GM21367 (cell line): ENCODE measurements around the gene CES3.
"Not testable (repeated sequence)": the region's sequence is repeated elsewhere in the genome, so short reads cannot be mapped to it uniquely, and the experiment has no call there.

Experiments used
- ATAC-seq: cut with Tn5 transposase; IDR thresholded peaks from one replicate; pipeline ENCODE4 v1.9.1; 2021; ENCODE audit not compliant: unreplicated experiment

CES3 gene

DNA sequence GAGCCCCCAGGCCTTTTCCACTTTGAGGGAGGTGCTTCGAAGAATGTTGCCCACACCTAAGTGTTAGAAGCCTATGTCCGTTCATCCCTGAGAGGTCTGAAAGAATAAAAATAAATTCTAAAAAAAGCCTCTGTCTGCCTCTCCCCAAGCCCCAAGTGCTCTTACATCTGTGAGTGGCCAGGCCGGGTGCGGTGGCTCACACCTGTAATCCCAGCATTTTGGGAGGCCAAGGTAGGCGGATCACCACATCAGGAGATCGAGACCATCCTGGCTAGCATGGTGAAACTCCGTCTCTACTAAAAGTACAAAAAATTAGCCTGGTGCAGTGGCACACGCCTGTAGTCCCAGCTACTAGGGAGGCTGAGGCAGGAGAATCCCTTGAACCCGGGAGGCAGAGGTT lies 16.1 kb upstream of the CES3 start:
- ATAC-seq = not testable (repeated sequence)

DNA sequence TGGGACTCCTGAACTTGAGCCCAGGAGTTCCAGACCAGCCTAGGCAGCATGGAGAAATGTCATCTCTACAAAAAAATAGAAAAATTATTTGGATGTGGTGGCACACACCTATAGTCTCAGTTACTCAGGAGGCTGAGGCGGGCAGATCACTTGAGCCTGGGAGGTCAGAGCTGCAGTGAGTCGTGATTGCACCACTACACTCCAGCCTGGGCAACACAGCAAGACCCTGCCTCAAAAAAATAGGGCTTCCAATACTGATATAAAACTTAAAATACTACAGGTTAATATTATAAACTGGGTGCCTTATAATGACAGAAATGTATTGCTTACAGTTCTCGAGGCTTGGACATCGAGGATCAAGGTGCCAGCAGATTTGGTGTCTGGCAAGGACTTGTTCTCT lies 15.1 kb upstream of the CES3 start:
- ATAC-seq = no peak

- ATAC-seq = no peak
These were observed 14.5 kb upstream of the CES3 start for GRCh38 chr16:66946541-66946940.

GRCh38 chr16:66946974-66947301 lies 14.1 kb upstream of the CES3 start:
- no peak for ATAC-seq

- peak; percentile 46 for ATAC-seq
These were observed 13.6 kb upstream of the CES3 start for GRCh38 chr16:66947302-66948065.

DNA sequence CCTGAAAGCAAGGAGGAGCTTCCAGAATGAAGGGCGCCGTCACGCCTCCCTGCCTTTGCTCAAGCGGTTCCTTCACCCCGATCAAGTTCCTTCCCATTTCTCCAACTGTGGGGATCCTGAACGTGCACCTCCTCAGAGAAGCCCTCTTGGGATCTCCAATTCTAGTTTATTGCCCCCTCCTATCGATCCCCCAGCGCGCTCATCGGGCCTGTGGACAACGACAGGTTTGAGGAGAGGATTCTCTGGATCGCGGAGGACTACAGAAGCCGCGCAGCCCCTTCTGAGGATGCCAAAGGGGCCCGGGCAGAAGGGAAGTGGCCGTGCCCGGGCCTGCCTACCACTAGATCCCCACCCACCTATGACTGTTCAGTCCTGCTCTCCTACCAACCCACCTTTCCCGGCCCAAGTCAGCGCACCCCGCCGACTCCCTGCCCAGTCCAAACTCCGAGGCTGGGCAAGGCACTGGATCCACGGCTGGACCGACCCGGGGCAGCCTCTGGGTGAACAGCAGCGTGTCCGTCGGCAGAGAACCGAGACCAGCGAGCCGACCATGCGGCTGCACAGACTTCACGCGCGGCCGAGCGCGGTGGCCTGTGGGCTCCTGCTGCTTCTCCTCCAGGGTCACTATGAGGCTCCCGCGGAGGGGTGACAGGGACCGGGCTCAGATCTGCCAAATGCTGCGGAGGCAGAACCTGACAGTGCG lies 12.8 kb upstream of the CES3 start:
- no peak for ATAC-seq

DNA sequence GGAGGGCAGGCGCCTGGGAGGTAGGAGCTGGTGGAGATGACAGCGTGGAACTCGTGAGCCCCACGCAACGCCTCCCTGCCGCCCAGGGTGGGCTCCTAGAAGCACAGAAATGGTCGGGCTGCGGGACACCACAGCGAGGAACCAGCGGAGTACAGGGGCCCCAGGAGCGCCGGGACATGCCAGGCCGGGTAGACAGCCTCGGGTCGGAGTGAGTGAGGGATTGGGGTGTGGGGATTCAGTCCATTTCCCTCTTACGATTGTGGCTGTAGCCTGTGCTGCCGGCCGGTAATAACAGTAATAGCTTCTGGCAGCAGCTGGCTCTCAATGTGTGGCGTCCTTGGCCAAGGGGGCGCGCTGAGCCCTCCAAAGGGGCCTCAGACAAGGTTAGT lies 12.2 kb upstream of the CES3 start:
- no peak for ATAC-seq

DNA sequence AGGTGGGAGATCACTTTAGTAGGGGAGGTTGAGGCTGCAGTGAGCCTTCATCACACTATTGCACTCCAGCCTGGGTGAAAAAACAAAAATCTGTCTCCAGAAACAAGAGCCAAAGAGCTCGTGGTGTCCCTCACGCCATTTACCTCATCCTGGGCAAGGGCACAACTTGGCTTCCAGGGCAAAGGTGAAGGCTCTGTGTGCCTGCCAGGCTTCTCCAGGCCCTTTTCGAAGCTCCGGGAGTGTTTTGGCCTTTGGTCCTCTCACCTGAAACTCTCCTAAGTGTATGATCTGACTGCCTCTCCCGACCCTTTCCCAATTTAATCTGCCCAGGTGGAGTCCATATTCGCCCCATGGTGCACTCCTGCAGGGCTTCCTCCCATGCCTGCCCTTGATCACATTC lies 11.6 kb upstream of the CES3 start:
- ATAC-seq = no peak

GRCh38 chr16:66950437-66950836 lies 10.6 kb upstream of the CES3 start:
- ATAC-seq = no peak

DNA sequence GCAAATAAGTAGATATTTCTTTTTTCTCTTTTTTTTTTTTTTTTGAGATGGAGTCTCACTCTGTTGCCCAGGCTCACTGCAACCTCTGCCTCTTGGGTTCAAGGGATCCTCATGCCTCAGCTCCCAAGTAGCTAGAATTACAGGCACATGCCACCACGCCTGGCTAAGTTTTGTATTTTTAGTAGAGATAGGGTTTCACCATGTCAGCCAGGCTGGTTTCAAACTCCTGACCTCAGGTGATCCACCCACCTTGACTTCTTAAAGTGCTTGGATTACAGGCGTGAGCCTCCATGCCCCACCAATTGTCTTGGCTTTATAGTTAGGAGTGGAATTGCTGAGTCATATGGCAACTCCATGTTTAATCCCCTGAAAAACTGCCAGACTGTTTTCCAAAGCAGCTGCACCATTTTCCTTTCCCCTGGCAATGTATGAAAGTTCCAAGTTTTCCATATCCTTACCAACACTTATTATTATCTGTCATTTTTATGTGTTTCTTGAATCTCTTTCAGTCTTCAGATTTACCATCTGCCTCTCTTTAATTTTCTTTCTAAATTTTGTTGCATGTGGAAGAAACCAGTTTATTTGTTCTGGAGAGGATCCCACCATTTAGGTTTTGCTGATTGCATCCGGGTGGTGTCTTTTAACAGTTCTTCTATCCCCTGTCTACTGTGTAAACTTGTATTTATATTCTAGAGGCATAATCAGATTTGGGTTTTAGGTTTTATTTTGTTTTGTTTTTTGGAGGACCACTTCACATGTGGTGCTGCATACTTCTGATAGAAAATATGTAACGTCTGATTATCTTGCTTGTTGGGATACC lies 9.9 kb upstream of the CES3 start:
- no peak for ATAC-seq

- no peak for ATAC-seq
These were observed 8.5 kb upstream of the CES3 start for GRCh38 chr16:66952430-66953110.

DNA sequence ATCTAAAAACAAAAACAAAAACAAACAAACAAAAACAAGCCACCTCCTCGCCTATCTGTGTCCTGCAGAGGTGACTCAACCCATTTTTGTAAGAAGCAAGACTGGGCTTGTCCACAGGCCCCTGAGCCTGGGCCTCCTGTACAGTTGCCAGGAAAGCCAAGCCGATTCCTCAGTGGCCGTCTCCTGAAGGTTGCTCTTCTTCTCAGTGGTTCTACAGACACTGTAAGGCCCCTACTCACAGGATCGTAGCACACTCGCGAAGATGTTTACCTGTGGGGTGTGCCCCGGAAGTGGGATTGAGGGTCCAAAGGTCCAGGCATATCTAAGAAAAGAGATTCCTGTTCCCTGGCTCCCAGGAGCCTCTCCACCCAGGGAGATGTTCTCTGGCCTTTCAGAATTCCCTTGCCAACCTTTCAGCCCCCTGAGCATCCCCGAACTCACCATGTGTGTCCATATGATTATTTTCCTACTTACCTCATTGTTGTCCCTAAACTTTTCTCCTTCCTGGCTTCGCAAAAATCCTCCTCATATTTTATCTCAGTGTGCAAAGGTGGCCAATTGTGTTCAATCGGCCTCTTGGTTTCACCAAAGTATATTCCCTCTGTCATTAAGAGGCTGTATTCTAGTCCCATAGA lies 7.5 kb upstream of the CES3 start:
- ATAC-seq = no peak

DNA sequence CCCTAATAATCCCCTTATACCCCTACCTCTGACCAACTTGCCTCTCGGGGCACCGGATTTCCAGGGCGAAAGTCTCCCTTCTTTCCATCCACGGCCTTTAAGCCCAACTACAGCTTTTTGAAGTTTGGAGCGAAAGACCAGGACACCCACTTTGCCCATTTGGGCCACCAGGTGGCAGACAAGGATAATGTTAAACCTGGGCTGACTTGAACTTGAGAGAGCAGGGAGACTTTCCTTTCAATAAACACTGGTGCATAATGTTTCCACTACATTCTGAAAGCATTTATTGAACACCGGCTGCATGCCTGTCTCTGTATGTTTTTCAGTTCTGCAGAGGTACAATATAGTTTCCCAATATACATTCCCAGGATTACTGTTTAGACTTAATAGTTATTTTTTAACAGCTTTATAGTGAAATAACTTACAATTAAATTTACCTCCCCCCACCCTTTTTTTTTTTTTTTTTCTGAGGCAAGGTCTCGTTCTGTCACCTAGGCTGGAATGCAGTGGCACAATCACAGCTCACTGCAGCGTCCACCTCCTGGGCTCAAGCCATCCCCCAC lies 6.9 kb upstream of the CES3 start:
- ATAC-seq = no peak

DNA sequence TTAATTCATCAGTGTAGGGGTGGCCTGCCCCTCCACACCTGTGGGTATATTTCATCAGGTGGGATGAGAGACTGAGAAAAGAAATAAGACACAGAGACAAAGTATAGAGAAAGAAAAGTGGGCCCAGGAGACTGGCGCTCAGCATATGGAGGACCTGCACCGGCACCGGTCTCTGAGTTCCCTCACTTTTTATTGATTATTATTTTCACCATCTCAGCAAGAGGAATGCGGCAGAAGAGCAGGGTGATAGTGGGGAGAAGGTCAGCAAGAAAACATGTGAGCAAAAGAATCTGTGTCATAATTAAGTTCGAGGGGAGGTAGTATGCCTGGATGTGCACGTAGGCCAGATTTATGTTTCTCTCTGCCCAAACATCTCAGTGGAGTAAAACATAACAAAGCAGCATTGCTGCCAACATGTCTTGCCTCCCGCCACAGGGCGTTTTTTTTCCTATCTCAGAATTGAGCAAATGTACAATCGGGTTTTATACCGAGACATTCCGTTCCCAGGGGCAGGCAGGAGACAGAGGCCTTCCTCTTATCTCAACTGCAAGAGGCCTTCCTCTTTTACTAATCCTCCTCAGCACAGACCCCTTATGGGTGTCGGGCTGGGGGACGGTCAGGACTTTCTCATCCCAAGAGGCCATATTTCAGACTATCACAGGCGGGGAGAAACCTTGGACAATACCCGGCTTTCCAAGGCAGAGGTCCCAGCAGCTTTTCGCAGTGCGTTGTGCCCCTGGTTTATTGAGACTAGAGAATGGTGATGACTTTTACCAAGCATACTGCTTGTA lies 5.5 kb upstream of the CES3 start:
- ATAC-seq = not testable (repeated sequence)

DNA sequence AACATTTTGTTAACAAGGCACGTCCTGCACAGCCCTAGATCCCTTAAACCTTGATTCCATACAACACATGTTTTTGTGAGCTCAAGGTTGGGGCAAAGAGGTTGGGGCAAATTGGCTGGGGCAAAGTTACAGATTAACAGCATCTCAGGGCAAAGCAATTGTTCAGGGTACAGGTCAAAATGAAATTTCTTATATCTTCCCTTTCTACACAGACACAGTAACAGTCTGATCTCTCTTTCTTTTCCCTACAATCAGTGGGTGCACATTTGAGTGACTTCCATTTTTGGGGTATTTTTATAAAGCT lies 5.0 kb upstream of the CES3 start:
- not testable (repeated sequence) for ATAC-seq

- no peak for ATAC-seq
These were observed 2.0 kb upstream of the CES3 start for GRCh38 chr16:66958857-66959703.

DNA sequence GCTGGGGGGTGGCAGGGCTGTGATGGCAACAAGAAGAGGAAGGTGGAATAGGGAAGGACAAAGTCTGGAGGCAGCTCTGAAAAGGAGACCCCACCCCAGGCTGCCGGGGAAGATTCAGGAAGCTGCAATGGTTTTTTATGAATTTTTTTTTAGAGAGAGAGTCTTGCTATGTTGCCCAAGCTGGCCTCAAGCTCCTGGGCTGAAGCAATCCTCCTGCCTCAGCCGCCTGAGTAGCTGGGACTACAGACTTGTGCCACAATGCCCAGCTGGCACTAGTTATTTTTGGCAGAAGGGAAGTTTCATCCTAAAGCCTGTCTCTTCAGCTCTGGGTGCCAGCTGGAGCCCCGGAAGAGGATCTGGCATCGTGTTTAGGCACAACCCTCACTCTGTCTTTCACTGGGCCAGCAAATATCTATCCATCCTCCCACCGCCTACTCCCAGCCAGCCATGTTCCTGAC lies 1.3 kb upstream of the CES3 start:
- no peak for ATAC-seq

DNA sequence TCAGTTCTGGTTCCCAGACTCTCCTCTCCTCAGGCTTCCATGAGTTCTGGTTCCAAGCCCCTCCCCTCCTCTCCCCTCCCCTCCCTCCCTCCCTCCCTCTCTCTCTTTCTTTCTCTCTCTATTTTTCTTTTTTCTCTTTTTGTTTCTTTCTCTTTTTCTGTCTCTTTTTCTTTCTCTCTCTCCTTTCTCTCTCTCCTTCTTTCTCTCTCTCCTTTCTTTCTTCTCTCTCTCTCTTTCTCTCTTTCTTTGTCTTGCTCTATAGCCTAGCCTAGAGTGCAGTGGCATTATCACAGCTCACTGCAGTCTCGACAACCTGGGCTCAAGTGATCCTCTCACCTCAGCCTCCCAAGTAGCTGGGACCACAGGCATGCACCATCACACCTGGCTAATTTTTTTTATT lies 796 bp upstream of the CES3 start:
- ATAC-seq = no peak

DNA sequence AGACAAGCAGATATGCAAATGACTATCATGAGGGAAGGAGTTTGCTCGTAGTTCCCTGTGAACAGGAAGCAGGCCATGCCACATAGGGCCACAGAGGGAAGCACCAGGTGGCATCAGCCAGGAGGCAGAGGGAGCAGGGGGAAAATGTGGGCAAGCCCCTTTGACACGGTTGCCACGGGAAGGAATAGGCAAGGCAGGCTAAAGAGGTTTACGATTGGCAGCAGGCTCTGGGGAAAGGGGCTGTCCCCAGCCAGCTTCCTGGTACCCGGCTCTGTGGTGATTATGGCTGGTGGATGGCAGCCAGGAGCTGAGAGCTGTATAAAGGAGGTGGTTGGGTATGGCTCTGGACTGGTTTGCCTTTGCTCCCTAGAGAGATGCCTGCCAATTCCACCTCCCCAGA lies 848 bp downstream of the CES3 start:
- no peak for ATAC-seq
